Measurements from ENCODE around the gene KAT5. TPM values are rescaled to one million over a fixed set of nuclear protein-coding genes. Genes with fewer than 3 reads are reported as not detected.

Gene KAT5
- total and polyA plus RNA-seq, 10 of the 15 experiments (the other 5 are each of a cell fraction or from before 2014, with no cell fraction given) = 3.4 to 66.1 (median 46.3) TPM

DNA sequence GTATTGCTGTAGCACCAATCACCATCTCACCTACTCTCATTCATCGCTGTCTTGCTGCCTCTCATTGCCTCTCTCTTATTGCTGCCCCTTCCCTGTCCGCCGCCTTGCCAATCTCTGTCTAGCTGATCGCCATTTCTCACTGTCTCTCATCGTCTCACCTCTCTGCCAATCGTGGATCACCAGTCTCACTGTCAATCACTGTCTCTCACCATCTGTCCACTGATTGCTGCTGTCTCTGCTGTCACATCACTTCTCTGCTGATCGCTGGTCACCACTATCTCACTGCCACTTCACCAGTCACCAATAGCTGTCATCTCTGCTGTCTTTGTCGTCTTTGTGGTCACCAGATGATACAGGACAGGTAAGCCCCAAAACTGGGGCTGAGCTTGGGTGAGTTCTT is 29.1 kb downstream of the KAT5 start:
- TF ChIP-seq IKZF2 (IDR thresholded peaks at IDR 0.05) (no peak), FOS (IDR thresholded peaks at IDR 0.05; ENCODE audit: borderline replicate concordance, extremely low read depth, insufficient read length) (no peak), WRNIP1 (IDR thresholded peaks at IDR 0.05; ENCODE audit: borderline replicate concordance, low read depth, low read length) (no peak), NR2C1 (IDR thresholded peaks at IDR 0.05) (no peak), MXI1 (IDR thresholded peaks at IDR 0.05; ENCODE audit: low read depth, low read length) (no peak), POLR2A (IDR thresholded peaks at IDR 0.05; ENCODE audit: low read depth, low read length) (no peak), FOXM1 (IDR thresholded peaks at IDR 0.05; ENCODE audit: low read depth, low read length) (no peak), BHLHE40 (IDR thresholded peaks at IDR 0.05; ENCODE audit: borderline replicate concordance in 1 of 2, low read depth in 2 of 2, low read length in 1 of 2) (no peak)
- TF ChIP-seq, protein P1, sequence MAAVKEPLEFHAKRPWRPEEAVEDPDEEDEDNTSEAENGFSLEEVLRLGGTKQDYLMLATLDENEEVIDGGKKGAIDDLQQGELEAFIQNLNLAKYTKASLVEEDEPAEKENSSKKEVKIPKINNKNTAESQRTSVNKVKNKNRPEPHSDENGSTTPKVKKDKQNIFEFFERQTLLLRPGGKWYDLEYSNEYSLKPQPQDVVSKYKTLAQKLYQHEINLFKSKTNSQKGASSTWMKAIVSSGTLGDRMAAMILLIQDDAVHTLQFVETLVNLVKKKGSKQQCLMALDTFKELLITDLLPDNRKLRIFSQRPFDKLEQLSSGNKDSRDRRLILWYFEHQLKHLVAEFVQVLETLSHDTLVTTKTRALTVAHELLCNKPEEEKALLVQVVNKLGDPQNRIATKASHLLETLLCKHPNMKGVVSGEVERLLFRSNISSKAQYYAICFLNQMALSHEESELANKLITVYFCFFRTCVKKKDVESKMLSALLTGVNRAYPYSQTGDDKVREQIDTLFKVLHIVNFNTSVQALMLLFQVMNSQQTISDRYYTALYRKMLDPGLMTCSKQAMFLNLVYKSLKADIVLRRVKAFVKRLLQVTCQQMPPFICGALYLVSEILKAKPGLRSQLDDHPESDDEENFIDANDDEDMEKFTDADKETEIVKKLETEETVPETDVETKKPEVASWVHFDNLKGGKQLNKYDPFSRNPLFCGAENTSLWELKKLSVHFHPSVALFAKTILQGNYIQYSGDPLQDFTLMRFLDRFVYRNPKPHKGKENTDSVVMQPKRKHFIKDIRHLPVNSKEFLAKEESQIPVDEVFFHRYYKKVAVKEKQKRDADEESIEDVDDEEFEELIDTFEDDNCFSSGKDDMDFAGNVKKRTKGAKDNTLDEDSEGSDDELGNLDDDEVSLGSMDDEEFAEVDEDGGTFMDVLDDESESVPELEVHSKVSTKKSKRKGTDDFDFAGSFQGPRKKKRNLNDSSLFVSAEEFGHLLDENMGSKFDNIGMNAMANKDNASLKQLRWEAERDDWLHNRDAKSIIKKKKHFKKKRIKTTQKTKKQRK (IDR thresholded peaks at IDR 0.05; ENCODE audit: low read depth, low read length) = no peak
- TF ChIP-seq, protein P2, sequence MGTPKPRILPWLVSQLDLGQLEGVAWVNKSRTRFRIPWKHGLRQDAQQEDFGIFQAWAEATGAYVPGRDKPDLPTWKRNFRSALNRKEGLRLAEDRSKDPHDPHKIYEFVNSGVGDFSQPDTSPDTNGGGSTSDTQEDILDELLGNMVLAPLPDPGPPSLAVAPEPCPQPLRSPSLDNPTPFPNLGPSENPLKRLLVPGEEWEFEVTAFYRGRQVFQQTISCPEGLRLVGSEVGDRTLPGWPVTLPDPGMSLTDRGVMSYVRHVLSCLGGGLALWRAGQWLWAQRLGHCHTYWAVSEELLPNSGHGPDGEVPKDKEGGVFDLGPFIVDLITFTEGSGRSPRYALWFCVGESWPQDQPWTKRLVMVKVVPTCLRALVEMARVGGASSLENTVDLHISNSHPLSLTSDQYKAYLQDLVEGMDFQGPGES (IDR thresholded peaks at IDR 0.05) = no peak
- TF ChIP-seq, protein P3, sequence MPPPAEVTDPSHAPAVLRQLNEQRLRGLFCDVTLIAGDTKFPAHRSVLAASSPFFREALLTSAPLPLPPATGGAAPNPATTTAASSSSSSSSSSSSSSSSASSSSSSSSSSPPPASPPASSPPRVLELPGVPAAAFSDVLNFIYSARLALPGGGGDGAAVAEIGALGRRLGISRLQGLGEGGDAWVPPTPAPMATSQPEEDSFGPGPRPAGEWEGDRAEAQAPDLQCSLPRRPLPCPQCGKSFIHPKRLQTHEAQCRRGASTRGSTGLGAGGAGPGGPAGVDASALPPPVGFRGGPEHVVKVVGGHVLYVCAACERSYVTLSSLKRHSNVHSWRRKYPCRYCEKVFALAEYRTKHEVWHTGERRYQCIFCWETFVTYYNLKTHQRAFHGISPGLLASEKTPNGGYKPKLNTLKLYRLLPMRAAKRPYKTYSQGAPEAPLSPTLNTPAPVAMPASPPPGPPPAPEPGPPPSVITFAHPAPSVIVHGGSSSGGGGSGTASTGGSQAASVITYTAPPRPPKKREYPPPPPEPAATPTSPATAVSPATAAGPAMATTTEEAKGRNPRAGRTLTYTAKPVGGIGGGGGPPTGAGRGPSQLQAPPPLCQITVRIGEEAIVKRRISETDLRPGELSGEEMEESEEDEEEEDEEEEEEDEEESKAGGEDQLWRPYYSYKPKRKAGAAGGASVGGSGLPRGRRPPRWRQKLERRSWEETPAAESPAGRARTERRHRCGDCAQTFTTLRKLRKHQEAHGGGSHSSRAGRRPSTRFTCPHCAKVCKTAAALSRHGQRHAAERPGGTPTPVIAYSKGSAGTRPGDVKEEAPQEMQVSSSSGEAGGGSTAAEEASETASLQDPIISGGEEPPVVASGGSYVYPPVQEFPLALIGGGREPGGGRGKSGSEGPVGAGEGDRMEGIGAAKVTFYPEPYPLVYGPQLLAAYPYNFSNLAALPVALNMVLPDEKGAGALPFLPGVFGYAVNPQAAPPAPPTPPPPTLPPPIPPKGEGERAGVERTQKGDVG (CRISPR knock-in tag; IDR thresholded peaks at IDR 0.05) = no peak
- TF ChIP-seq, protein P4, sequence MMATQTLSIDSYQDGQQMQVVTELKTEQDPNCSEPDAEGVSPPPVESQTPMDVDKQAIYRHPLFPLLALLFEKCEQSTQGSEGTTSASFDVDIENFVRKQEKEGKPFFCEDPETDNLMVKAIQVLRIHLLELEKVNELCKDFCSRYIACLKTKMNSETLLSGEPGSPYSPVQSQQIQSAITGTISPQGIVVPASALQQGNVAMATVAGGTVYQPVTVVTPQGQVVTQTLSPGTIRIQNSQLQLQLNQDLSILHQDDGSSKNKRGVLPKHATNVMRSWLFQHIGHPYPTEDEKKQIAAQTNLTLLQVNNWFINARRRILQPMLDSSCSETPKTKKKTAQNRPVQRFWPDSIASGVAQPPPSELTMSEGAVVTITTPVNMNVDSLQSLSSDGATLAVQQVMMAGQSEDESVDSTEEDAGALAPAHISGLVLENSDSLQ (IDR thresholded peaks at IDR 0.05) = no peak
- Histone ChIP-seq H3K4me1 (ENCODE audit: control insufficient read depth, insufficient read depth, low read length) (no peaks in the 10 kb centered on the region), H3K27ac (ENCODE audit: control insufficient read depth, insufficient read depth) (no peak overlapping the region), H2AFZ (ENCODE audit: control insufficient read depth, low read depth, low read length) (no peak overlapping the region), H3K4me2 (ENCODE audit: control insufficient read depth, insufficient read depth) (no peak overlapping the region), H3K4me3 (no peak overlapping the region), H3K9me3 (replicated peaks; ENCODE audit: control insufficient read depth, insufficient read depth, low read length) (no peaks in the 10 kb centered on the region), H3K79me2 (ENCODE audit: control insufficient read depth, insufficient read depth, low read length) (no peaks in the 10 kb centered on the region), H3K27me3 (replicated peaks in 1 of 2; ENCODE audit: control insufficient read depth in 2 of 2, insufficient read depth in 2 of 2, low read length in 1 of 2) (peaks cover 0 to 3% of the 10 kb centered on the region in 2 experiments; a peak in 1 of 4 replicates), H3K9ac (ENCODE audit: control insufficient read depth, insufficient read depth, low read length) (no peak overlapping the region), H3K36me3 (ENCODE audit: control insufficient read depth in 2 of 2, insufficient read depth in 2 of 2, low read length in 1 of 2) (no peaks in the 10 kb centered on the region), H4K20me1 (ENCODE audit: control insufficient read depth, insufficient read depth) (no peaks in the 10 kb centered on the region)
- ATAC-seq = no peak
- POLR2A ChIA-PET = interaction anchor here (0.5 kb wide), 1 partner anchor 55 kb away, joined by 4 read pairs; no protein-coding TSS in a partner anchor
- 34% methylated on average over 8 of the region's 8 CpGs for WGBS (ENCODE audit: insufficient coverage, insufficient replicate concordance, low lambda C conversion rate, missing lambda C conversion rate)
- DNase-seq (ENCODE audit: low read depth, low spot score) = no peak
- RAD21 ChIA-PET (ENCODE audit: unreplicated experiment) = interaction anchor here (0.7 kb wide), 1 partner anchor 216 kb away, joined by 3 read pairs; no protein-coding TSS in a partner anchor
- BruUV-seq (replicated peaks) = no TSS peak
- in situ Hi-C loops (cut with MboI) = no loop called here
- intact Hi-C loops (cut with micrococcal nuclease; ENCODE audit: unreplicated experiment) = no loop called here
- FAIRE-seq = no peak
- SMC1A ChIA-PET (ENCODE audit: uncharacterized antibody, unreplicated experiment) = no interaction called here
- CTCF ChIA-PET = no interaction called here

Measured in GM12878 (cell line).